ENCODE data around the gene ADAMTS12. TPM values are rescaled to one million over a fixed set of nuclear protein-coding genes. Genes with fewer than 3 reads are reported as not detected.

ADAMTS12 gene
- total RNA-seq, 1 donor from 2014 or later = 0.54 TPM

GRCh38 chr5:33712664-33713063 lies 179.1 kb downstream of the ADAMTS12 start:
- no peak for DNase-seq
- TF ChIP-seq CTCF (IDR thresholded peaks at IDR 0.05; ENCODE audit: partially characterized antibody, unreplicated experiment) = no peak
- Mint-ChIP-seq H3K27ac (ENCODE audit: unreplicated experiment) (no peak overlapping the region), H3K4me3 (ENCODE audit: unreplicated experiment) (no peak overlapping the region), H3K36me3 (ENCODE audit: unreplicated experiment) (no peaks in the 10 kb centered on the region), H3K4me1 (ENCODE audit: low read depth, unreplicated experiment) (no peaks in the 10 kb centered on the region), H3K27me3 (ENCODE audit: unreplicated experiment) (no peaks in the 10 kb centered on the region), H3K9me3 (ENCODE audit: unreplicated experiment) (peaks cover 3% of the 10 kb centered on the region)

- no peaks in the 10 kb centered on the region for H3K4me1 Mint-ChIP-seq (ENCODE audit: low read depth, unreplicated experiment)
- H3K4me3 Mint-ChIP-seq (ENCODE audit: unreplicated experiment) = no peak overlapping the region
- H3K27me3 Mint-ChIP-seq (ENCODE audit: unreplicated experiment) = no peaks in the 10 kb centered on the region
- DNase-seq = no peak
- H3K27ac Mint-ChIP-seq (ENCODE audit: unreplicated experiment) = no peak overlapping the region
- no peak for TF ChIP-seq CTCF (IDR thresholded peaks at IDR 0.05; ENCODE audit: partially characterized antibody, unreplicated experiment)
- peaks cover 3% of the 10 kb centered on the region for H3K9me3 Mint-ChIP-seq (ENCODE audit: unreplicated experiment)
- H3K36me3 Mint-ChIP-seq (ENCODE audit: unreplicated experiment) = no peaks in the 10 kb centered on the region
Measured at GRCh38 chr5:33711094-33711679, 180.6 kb downstream of the ADAMTS12 start.

GRCh38 chr5:33702867-33703266 lies 188.9 kb downstream of the ADAMTS12 start:
- Mint-ChIP-seq H3K4me3 (ENCODE audit: unreplicated experiment) (no peak overlapping the region), H3K36me3 (ENCODE audit: unreplicated experiment) (no peaks in the 10 kb centered on the region), H3K4me1 (ENCODE audit: low read depth, unreplicated experiment) (no peaks in the 10 kb centered on the region), H3K9me3 (ENCODE audit: unreplicated experiment) (no peaks in the 10 kb centered on the region), H3K27me3 (ENCODE audit: unreplicated experiment) (no peaks in the 10 kb centered on the region), H3K27ac (ENCODE audit: unreplicated experiment) (no peak overlapping the region)
- no peak for DNase-seq
- no peak for TF ChIP-seq CTCF (IDR thresholded peaks at IDR 0.05; ENCODE audit: partially characterized antibody, unreplicated experiment)

- no peaks in the 10 kb centered on the region for H3K27me3 Mint-ChIP-seq (ENCODE audit: unreplicated experiment)
- H3K36me3 Mint-ChIP-seq (ENCODE audit: unreplicated experiment) = no peaks in the 10 kb centered on the region
- no peak overlapping the region for H3K4me3 Mint-ChIP-seq (ENCODE audit: unreplicated experiment)
- H3K4me1 Mint-ChIP-seq (ENCODE audit: low read depth, unreplicated experiment) = no peaks in the 10 kb centered on the region
- no peaks in the 10 kb centered on the region for H3K9me3 Mint-ChIP-seq (ENCODE audit: unreplicated experiment)
- no peak overlapping the region for H3K27ac Mint-ChIP-seq (ENCODE audit: unreplicated experiment)
- DNase-seq = no peak
- TF ChIP-seq CTCF (IDR thresholded peaks at IDR 0.05; ENCODE audit: partially characterized antibody, unreplicated experiment) = no peak
Measured at GRCh38 chr5:33701951-33702350, 189.8 kb downstream of the ADAMTS12 start.

GRCh38 chr5:33701251-33701650 lies 190.5 kb downstream of the ADAMTS12 start:
- Mint-ChIP-seq H3K36me3 (ENCODE audit: unreplicated experiment) (no peaks in the 10 kb centered on the region), H3K4me3 (ENCODE audit: unreplicated experiment) (no peak overlapping the region), H3K27me3 (ENCODE audit: unreplicated experiment) (no peaks in the 10 kb centered on the region), H3K9me3 (ENCODE audit: unreplicated experiment) (no peaks in the 10 kb centered on the region), H3K4me1 (ENCODE audit: low read depth, unreplicated experiment) (no peaks in the 10 kb centered on the region), H3K27ac (ENCODE audit: unreplicated experiment) (no peak overlapping the region)
- no peak for DNase-seq
- TF ChIP-seq CTCF (IDR thresholded peaks at IDR 0.05; ENCODE audit: partially characterized antibody, unreplicated experiment) = no peak
